NCI-H146 (cell line): ENCODE measurements around the gene ERVW-1.
"Not testable (repeated sequence)": the region's sequence is repeated elsewhere in the genome, so short reads cannot be mapped to it uniquely, and the experiment has no call there.

ENCODE experiments used
- DNase-seq: peaks from one replicate; lab custom pipeline; 2025; lab: John Stamatoyannopoulos, UW

ERVW-1 gene, protein sequence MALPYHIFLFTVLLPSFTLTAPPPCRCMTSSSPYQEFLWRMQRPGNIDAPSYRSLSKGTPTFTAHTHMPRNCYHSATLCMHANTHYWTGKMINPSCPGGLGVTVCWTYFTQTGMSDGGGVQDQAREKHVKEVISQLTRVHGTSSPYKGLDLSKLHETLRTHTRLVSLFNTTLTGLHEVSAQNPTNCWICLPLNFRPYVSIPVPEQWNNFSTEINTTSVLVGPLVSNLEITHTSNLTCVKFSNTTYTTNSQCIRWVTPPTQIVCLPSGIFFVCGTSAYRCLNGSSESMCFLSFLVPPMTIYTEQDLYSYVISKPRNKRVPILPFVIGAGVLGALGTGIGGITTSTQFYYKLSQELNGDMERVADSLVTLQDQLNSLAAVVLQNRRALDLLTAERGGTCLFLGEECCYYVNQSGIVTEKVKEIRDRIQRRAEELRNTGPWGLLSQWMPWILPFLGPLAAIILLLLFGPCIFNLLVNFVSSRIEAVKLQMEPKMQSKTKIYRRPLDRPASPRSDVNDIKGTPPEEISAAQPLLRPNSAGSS

DNA sequence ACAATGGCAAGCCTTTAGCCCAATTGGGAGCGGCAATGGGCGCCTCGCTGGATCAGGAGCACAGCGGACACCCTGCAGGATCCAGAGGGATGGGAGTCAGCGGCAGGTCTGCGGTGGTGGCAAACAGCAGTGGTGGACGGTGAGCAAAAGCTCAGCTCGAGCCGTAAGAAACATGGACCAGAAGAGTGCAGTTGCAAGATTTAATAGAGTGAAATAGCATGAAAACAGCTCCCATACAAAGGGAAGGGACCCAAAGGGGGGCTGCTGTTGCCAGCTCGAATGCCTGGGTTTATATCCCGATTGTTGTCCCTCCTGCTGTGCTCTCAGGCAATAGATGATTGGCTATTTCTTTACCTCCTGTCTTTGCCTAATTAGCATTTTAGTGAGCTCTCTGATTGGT is at the start of gene ERVW-1:
ERVW-1 (minus strand) TSS at position 266 of the 400 bp plus-strand sequence. CDS start 7,565 bp downstream, outside the sequence.
- DNase-seq: not testable (repeated sequence)

DNA sequence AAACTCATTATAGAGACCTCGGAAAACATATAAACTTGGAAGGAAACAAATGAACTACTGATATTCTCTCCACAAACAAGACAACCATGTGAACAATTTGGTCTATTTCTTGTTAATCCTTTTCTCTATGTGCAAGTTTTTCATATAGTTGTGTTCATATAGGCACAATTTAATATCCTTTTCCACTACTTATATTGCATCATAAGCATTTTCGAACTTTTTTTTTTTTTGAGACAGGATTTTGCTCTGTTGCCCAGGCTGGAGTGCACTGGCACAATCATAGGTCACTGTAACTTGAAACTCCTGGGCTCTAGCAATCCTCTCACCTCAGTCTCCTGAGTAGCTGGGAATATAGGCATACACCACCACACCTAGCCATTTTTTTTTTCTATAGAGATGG is 45.4 kb upstream of the ERVW-1 start:
- no peak for DNase-seq

DNA sequence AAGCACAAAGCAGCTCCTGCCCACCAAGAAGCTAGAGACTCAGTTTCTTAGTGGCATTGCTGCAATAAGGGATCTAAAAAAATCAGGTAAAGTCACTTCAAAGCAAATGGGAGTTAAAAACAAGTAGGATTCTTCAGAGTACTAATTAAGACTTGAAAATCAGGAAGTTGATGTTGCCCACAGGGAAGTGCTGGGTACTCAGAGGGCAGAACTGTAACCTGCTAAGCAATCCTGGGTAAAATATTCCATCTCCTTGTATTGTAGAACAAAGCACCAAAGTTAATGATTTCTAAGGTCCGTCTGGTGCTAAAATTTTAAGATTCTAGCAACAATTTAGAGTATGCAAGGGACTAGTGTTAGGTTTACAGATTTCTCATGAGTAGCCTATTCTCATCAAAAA is 42.3 kb upstream of the ERVW-1 start:
- DNase-seq: no peak

DNA sequence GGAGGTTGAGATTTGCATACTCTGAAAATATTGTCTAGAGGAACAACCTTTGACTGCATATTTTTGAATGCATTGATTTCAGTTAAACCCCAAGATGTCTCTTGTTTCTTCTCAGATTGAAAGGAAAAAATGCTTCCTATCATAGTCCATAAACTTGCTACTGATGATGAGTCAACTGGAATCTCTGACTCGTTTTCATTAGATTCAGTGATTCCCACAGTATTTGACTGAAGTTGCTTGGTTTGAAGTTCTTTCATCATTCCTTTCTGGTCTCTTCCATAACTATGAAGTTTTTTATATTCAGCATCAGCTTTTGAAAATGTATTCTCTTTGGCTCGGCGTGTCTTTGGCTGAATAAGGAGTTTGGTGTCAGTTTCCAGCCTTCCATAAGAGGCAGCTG is 39.9 kb upstream of the ERVW-1 start:
- no peak for DNase-seq

DNA sequence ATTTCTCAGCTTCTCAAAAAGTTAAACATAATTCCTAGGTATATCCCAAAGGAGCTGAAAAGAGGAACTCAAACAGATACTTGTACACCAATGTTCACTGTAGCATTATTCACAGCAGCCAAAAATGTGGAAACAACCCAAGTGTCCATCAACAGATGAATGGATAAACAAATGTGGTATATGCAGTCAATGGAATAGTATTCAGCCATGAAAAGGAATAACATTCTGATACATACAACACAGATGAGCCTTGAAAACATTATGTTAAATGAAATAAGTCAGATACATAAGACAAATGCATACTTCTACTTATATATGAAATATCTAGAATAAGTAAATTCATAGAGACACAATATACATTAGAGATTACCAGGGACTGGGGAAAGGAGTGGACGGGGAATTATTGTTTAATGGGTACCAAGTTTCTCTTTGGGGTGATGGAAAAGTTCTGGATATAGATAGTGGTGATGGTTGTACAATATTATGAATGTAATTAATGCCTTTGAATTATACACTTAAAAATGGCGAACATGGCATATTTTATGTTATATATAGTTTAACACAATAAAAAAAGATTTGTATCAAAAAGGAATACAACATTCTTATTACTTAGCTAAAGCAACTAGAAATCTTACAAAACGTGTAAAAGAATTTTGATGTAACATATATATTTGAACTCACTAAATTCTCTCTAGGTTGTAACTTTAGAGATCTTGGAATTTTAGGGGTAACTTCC is 35.6 kb upstream of the ERVW-1 start:
- DNase-seq: no peak

DNA sequence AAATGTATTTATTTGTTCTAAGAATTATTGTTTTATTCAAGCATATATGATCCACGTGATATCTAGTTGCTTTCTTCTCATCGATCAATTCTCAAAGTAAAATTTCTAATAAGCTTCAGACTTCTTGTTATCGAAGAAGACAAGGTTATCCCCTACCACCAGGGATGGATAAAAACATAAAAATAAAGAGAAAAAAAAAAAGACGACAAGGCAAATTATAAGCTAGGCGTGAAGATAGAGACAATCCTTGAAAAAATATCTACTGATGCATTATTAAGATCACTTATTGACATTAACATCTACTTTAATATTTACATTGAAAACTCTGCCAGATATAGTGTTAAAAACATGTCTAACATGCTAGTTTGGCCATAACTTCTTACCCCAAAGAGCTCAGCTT is 31.2 kb upstream of the ERVW-1 start:
- DNase-seq: no peak

DNA sequence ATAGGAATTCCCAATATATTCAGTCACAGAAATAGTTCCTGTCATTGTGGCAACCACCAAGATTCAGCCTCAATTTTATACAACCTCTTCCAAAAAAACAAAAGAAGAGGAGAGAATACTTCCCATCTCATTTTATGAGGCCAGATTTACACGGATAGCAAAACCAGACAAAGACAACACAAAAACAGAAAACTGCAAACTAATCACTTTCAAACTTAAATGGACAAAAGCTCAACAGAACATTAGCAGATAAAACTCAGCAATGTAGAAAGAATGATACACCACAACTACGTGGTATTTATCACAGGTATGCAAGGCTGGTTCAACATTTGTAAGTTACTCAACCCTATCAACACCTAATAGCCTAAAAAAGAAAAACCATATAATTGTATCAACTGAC is 28.6 kb upstream of the ERVW-1 start:
- no peak for DNase-seq

DNA sequence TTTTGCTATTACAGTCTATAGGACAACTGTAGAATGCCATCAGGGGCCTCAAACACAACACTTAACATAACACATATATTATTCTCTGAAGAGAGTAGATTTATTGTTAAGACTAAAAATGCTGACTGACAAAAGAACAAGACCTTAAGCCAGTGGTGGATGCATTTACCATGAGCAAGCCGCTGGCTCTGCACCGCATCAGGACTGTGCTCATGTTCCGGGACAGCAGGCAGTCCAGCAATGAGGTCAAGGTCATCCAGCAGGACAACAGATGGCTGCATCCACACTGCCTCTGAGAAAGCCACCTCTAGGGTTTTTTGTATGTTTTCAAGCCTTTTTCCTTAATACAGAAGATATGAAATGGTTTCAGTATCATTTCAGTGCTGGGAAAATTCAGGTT is 26.8 kb upstream of the ERVW-1 start:
- DNase-seq: no peak

DNA sequence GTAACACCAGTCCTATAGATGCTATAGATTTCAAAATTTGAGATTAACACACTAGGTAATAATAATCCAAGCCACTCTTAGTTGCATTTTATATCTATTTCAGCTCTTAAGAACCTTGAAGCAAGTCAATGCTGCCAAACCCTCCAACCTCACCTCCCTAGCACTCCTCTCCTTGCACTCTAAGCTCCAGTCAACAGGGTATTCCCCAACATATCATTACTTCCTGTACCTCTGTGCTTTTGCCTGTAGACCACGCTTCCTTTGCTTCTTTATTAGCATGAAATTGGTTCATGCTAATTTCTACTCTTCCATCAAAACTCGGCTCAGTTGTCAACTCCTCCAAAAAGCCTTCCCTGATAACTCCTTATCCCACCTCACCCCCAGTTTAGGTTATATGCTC is 26.0 kb upstream of the ERVW-1 start:
- DNase-seq: no peak

DNA sequence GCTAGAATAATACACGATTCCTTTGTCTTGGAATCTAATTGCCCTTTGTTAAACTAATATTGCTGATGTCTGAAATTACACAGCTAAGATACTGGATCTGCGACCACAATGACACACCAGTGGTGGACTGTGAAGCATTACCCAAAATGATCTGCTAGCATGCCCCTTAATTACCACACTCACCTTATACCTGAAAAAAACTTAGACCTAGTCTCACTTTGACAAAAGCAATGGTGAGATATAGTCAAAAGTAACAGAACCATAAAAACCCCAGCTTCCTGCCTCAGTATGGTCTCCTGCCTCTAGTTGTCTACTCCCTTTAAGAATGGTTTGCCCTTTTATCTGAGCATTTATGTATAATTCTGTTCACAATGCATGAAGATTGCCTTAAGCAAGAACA is 20.8 kb upstream of the ERVW-1 start:
- DNase-seq: no peak

DNA sequence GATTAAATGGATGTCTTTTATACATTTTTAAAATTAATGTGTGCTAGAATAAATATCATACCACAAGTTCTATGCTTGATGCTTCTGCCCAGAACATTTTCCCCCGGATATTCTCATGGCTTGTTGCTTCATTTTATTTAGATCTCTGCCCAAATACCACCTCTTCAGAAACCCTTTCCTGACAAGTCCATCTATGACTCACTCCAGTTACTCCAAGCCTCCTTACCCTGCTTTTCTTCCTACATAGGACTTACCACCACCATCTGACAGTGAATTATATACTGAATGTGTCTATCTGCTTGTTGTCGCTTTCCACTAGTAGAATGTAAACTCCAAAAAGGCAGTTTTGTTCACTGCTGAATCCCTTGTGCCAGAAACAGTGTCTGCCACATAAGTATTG is 19.1 kb upstream of the ERVW-1 start:
- no peak for DNase-seq

DNA sequence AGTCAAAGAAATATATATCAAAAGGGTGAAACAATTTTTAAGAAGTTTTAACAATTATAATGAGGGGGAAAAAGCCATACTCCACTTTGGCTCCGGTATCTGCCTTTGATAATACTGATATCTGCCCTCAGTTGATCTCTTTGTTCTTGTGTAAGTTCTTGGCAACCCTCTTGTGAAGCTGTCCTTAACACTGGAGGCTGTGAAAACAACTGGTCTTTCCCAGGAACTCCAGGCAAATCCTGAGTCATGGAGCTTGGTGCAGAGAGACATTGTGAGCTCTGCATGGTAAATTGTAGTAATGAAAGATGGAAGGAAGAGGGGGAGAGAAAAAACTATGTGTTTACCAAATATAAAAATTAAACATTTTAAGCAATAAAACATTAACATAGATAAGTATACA is 11.9 kb upstream of the ERVW-1 start:
- no peak for DNase-seq

DNA sequence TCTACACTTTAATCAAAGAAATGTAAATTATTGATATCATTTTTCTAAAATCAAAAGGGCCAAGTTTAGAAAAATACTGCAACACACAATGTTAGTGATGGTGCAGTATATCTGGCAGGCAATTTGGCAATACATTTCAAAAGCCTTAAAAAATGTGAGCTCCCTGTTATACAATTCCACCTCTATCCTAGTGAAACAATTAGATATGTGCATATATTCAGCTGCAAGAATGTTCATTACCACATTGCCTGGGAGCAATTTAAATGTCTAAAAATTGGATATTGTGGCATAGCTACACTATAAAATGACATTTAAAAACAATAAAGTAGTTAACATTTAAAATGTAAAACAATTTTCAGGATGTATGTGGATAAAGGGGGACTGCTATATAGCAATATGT is 10.1 kb upstream of the ERVW-1 start:
- DNase-seq: no peak

DNA sequence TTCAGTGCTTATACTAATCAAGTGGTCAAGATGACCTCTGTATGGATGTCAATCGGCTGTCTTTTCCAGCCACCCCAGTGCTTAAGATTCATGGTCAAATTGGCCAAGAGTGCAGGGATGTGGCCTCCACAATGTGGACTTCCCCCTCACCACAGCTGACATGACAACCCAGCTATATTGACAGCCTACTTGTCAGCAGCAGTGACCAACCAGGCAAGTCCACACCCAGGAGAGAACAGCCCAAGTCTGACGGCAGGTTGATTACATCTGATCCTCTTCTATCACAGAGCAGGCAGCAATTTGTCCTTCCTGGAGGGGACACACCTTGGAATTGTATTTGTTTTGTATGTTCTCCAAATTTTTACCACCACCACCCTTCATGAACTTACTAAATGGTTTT is 8.2 kb upstream of the ERVW-1 start:
- DNase-seq: no peak

DNA sequence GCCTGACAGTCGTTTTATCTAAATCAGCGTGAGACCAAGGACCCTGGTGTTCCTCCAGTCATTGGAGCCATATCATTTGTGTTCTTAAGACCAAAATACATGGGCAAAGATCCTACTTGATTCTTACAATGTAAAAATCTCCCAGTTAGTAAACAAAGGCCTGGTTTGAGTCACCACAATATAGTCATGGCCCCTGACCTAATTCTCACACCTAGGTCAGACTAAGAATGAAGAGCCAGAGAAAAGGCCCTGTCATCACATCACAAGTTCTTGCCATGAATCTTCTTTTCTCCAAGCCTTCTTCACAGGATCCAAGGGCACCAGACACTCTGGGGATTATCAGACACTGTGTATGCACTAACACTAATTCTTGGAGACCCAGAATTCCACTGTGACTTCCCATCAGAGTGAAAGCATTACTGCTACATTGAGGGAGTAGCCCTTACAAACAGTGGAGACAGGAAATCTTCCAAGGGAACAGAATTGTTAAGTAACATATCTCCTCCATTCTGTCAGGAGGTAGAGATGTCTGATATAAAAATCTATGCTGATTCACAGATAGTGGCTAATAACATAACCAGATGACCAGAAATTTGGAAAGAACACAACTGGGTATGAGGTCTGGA is 7.6 kb upstream of the ERVW-1 start:
- DNase-seq: no peak

DNA sequence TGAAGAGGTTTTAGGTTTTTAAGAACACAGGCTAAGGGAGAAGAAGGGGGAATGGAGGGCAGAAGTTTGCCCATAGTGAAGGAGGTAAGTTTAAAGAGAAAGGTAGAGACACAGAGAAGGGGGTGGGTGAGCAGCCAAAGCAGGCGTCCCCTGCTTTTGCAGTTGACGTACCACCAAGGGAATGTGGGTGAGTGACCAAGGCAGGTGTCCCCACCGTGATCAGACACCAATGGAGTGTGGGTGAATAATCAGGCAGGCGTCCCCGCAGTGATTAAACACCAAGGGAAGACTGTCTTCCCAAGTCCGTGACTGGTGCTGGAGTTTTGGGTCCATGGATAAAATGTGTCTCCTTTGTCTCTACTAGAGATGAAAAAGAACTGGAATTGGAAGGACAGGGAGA is 6.5 kb upstream of the ERVW-1 start:
- not testable (repeated sequence) for DNase-seq

DNA sequence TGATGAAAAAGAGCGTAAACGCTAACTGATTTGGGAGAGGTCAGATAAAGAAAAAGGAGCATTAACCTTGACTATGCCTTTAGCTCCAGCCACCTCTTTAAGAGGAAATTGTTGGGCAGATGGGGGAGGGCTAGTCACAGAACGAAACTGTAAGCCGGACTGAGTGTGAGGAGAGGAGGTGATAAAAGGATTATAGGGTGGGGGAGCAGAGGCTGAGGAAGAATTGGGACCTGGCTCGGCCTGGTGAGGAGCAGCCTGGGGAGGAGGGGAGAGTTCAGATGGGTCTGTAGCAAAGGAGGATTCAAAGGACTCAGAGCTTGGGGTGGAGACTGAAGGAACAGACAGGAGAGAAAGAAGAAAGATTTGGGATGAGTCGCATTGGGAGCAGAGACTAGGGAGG is 5.9 kb upstream of the ERVW-1 start:
- not testable (repeated sequence) for DNase-seq

DNA sequence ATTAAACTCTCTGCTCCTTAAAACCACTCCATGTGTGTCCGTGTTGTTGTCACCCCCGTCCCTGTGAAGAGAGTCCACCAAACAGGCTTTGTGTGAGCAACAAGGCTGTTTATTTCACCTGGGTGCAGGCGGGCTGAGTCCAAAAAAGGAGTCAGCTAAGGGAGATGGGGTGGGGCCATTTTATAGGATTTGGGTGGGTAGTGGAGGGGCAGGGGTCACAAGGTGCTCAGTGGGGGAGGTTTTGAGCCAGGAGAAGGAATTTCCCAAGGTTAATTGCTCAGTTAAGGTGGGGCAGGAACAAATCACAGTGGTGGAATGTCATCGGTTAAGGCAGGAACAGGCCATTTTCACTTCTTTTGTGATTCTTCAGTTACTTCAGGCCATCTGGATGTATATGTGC is 1.4 kb upstream of the ERVW-1 start:
- not testable (repeated sequence) for DNase-seq

DNA sequence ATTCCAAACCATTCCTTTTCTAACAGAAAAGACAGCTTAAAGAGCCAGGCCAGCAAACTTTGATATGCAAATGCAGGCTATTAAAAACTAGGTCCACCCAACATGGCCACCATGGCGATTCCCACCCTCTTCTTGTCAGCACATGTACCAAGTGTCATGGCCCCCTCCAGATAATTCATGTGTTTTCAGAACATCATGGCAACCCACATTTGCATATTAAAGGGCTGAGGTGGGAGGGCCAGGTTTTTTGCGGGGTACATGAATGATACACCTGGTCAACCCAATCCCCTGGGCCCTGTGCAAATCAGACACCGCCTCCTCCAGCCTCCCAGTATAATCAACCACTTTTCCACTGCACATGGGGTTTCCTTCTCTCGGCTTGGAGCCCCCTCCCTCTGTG is 965 bp upstream of the ERVW-1 start:
- no peak for DNase-seq

DNA sequence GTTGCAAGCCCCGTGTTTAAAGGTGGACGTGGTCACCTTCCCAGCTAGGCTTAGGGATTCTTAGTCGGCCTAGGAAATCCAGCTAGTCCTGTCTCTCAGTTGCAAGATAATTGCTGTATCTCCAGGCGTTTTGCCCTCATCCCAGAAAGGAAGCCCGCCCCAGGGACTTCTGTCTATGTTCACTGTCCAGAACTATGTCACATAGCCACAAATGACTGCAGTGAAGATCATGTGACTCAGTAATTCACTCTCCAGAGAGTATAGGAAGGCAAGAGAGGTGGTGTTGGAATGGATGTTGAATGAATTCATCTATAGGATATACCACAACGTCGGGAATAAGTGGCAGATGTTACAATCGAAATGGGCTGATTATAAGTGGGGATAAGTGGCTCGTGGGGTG is 349 bp upstream of the ERVW-1 start:
- DNase-seq: no peak

DNA sequence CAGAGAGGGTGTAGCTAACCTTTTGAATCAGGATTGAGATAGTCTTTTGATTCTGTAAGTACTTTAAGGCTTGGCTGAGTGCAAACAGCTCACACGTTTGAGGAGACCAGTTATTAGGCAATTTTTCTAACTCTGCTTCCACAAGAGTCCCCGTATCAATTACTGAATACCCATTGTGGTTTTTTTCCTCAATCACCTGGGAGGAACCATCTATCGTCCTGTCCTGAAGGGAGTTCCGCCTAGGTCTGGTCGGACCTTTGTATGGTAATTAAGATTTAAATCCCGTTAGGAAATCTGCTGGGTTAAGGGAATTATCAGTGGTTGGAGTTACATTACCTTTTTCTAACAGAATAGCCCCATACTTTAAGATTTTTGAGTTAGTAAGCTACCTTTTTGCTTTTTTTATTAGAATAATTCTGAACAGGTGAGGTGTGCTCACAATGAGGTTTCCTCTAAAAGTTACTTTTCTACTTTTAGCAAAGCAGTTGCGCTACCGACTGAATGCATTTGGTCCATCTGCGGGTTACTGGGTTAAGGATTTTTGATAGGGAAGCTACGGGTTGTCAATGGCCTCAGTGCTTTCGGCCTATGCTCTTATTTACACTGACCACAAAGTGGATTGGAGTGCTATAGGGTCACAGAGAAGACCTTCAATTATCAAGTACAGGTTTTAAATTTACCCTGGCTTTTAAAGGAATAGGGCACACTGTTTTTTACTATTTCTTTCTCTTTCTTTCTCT is 1.7 kb downstream of the ERVW-1 start:
- not testable (repeated sequence) for DNase-seq

DNA sequence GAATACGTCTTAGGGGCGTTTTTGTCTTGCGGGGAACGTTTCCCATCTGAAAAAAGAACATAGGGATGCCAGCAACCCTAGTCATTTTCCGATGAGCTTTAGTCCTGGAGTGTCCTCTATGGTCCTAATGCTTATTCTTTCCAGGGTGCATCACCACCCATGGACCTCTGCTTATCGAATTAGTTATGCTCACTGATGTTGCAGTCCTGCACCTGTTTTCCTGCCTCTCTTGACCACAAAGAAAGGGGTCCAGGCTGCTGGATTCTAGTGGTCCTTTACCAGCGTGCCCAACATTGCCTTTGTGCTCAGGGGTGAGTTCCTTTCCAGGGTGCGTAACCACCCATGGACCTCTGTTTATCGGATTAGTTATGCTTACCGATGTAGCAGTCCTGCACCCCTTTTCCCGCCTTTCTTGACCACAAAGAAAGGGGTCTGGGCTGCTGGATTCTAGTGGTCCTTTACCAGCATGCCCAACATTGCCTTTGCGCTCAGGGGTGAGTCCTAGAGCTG is 2.4 kb downstream of the ERVW-1 start:
- not testable (repeated sequence) for DNase-seq
